ENCODE results near the gene WNT7B.

WNT7B gene

DNA sequence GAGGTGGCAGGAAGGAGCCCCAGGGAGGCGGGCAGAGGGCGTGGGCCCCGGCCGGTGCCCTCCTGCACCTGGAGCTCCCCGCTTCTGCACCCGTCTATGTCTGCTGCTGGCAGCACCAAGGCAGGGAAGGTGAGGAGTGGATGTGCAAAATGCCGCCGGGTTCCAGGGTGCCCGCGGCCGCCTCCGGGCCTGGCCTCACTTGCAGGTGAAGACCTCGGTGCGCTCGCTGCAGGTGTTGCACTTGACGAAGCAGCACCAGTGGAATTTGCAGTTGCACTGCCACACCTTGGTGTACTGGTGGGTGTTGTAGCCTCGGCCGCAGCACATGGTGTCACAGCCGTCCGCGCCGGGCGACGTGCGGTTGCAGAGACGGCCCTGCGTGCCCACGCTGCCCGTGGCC lies 54.3 kb downstream of the WNT7B start:
- DNase-seq: no peak

DNA sequence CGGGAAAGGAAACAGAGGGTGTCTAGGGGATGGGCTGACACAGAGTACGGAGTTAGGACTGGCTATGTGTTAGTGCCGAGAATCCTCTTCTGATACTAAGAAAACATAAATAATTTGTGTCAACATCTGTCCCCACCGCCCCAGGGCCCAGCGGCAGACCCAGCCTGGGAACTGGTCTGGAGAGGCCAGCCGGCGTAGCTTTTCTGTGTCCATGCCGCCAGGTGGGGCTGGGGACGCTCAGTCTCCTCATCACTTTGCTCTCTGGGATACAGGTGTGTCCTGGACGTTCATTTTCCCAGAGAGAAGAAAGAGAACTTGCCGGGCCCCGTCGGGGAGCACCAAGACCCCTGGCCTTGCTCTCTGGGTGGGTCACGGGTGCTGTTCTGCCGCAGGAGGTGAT lies 54.7 kb downstream of the WNT7B start:
- no peak for DNase-seq

DNA sequence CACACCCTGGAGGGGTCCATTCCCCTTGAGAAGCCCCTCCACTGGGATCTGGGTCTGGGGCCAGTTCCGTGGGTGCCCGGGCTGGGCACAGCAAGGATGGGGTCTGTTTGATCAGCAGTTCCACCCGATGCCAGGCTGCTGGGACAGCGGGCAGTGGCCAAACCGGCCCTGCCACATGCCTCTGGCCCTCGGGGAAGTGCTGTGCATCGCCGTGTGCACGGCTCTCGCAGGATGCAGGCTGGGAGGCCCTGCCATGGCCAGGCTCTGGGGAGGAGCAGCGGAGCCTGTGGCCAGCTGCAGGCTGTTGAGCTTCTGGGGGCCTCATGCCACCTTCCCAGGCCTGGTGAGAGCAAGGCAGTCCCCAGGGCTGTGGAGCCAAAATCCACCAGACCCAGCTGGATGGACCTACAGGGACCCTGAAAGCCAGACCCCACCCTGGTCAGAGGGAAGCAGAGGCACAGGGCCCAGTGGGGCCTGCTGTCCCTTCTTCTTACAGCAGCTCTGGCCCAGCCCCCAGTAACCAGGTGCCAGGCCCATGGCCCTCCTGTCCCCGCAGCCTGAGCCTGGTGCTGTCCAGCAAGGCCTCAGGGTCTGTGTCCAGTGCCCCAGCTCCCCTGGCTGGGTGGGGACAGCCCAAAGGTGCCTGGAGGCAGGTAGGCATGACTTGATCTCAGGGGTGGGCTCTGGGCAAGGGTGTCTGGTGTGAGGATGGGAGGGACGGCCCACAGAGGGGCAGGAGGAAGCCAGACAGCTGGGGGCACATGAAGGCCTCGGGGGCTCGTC lies 57.3 kb downstream of the WNT7B start:
- DNase-seq: no peak

DNA sequence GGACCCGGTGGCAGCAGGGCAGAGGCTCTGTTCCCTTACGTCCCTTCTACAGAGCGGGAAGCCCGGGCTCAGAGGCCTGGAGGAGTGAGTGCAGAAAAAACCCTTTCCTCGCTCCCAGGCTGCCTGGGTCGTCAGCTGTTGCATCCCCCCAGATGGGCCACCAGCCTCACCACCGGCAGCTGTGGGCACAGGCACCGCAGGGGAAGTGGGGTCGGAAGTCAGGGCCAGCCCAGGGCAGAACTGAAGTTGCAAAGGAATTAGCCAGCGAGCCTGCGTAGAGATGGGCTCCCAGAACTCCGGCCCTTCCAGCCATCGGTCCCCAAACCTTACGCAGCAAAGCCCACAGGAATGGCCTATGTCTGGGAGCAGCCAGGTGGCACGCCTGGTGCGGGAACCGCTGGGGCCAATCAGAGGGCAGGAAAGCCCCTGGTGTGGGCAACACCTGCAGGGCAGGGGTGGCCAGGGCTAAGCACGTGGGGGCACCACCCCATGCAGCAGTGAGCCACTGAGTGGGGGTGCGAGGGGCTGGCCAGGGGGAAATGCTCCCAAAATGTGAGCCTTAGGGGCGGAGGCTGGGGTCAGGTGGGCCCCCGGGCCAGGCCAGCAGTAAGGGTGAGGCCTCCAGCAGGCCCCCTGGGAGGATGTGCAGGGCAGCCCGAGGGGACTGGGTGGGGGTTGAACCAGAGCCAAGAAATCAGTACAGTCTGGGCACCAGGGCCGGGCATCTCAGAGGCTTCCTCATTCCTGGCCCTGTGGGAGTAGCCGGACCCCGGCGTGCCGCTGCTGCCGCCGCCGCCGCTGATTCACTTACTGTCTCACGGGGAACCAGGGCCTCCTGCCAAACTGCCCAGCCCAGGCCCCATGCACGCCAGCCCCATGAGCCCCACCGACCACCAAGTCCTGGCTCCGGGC lies 58.2 kb downstream of the WNT7B start:
- no peak for DNase-seq

DNA sequence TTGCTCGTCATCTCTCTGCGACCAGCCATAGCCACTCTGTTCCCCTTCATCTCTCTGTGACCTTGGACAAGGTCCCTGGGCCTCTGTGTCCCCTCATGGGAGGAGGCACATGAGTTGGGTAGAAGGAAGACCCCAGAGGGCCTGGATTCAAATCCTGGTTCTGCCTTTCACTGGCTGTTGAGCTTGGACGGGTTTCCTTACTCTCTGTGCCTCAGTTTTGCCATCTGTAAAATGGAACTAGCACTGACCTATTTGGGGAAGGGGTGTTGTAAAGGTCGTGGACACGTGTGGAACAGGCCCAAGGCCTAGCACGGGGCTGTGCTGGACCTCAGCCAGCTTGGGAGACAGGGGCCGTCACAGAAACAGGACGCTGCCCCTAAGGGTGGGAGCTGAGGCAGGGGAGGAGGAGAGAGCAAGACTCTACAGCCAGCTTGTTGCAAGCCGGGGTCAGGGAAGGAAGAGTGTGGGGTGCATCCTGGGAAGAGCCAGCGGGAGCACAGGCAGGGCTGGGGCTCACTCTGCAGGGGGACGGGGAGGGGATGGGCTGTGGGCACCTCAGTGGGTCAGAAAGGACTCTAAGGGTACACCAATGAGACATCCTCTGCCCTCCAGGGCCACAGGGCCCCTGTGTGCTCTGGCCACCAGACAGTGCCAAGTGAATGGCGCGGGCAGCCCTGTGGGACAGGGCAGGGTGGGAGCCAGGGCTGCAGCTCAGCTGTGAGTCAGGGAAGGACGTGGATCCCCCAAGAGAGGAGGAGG lies 59.1 kb downstream of the WNT7B start:
- no peak for DNase-seq

DNA sequence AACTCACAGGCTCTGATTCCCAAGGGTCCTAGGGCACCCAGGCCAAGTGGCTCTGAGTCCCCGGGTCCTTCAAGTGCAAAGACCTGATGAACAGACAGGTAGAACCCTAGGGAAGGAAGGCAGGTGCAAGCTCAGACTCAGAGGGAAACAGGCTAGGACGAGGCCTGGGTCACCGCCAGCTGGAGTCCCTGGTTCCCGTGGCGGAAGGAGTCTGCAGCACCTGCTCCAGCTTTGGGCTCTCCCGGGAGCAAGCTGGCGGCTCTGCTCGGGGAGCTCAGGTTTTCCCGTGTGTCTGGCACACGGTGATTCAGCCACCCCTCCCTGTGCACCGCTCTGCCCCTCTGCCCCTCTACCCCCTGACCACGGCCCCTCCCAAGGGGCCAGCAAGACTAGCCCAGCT lies 59.8 kb downstream of the WNT7B start:
- no peak for DNase-seq

DNA sequence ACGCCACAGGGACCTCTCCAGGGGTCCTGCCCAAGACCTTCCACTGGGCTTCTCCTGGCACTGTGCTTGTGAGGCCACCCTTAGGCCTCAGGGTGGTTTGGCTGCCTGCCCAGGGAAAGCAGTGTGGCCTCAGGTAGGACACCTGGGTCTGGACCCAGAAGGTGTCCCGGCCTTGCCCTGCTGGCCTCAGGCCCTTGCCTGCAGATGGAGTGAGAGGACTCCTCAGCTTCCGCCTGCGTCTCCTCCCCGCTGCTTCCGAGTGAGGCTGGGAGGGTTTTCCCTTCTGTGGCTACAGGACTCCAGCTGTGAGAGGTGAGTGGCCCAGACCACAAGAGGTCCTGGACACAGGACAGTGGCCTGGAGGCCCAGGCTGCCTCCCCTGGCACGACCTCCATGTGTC lies 60.4 kb downstream of the WNT7B start:
- no peak for DNase-seq

DNA sequence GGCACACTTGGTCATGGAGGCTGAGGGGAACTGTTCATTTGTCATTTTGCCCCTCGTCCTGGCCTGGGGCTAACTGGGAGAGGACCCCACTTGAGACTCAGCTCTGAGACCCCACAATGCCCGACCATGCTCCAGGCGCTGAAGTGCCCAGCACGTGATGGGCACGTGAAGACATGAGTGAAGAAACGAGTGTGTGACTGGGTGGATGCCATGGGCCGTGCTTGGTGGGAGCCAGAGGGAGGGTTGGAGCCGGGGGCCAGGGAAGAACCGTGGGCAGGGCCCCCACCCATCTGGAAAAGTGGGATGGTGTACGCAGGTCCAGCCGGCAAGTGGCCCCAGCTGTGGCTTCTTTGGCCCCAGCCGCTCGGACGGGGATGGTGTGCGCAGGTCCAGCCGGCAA lies 61.1 kb downstream of the WNT7B start:
- no peak for DNase-seq

DNA sequence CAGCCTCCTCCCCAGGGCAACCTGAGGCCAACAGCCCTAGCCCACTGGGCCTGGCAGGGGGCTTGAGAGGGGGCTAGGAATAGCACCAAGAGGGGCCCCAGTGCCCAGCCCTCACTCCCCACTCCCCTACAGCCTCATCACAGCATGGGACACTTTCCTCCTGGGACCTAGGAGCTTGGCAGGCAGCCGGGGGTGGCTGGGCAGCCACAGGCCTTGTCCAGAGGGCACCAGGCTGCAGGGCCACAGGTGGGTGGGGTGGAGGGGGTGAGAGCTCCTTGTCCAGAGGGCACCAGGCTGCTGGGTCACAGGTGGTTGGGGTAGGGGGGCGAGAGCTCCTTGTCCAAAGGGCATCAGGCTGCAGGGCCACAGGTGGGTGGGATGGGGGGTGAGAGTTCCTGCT lies 61.8 kb downstream of the WNT7B start:
- DNase-seq: no peak

DNA sequence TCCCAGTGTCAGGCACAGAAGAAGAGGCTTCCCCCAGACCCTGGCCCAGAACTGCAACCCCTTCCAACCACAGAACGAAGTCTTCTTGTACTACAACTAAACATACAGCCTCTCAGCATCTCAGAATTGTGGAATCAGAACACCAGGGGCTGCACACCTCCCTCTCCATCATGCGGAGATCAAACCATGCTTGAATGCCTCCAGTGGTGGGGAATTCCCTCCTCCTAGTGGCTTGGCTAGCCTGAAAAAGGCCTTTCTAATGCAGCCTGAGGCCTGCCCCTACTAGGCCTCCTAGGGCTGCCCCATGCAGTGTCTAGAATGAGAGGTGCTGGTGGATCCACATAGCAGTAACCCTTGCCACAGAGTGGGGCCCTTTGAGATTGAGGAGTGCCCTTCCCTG lies 62.7 kb downstream of the WNT7B start:
- DNase-seq: no peak

DNA sequence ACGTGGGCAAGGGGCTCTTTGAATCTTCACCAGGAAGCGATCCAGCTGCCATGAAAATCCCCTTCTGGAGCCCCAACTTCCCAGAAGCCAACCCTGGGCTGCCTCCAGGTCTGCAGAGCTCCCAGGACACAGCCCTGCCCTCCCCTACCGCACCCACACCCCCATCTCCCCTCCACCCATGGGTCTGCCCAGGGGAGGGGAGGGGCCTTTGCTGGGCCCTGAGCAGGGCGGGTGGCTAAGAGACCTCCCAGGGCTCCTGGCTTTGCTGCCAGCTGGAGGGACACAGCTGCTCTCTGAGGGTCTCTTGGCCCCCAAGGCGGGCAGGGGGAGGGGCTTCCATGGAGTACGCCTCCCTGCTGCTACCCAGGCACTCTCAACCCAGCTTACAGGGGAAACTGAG lies 64.1 kb downstream of the WNT7B start:
- no peak for DNase-seq

DNA sequence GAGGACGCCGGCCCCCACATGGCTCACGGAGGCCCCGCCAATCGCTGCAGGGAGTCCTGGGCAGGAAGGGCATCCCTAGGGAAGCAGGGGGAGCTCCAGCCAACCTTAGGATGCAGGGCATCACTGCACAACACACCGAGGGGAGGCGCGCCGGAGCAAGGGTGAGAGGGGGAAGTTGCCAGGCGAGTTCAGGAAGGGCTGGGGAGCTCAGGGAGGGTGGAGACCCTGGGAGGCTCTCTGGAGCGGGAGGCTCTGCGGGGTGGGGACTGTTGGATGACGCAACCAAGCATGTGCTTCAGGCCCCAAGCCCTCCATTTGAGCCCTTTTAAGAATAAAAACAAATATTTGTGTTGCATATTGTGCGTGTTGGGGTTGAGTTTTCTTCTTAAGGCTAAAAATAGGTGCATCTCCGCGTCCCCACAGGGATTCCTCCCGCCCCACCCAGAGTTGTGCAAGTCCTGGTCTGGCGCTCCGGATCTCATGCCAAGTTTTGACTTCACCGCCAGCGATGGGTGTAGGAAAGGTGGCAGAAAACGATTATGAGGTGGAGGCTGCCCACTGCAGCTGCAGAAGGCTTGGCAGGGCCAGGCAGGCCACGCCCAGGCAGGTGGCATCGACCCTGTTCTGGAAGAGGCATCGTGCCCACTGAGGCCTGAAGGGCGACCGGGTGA lies 65.2 kb downstream of the WNT7B start:
- DNase-seq: no peak

DNA sequence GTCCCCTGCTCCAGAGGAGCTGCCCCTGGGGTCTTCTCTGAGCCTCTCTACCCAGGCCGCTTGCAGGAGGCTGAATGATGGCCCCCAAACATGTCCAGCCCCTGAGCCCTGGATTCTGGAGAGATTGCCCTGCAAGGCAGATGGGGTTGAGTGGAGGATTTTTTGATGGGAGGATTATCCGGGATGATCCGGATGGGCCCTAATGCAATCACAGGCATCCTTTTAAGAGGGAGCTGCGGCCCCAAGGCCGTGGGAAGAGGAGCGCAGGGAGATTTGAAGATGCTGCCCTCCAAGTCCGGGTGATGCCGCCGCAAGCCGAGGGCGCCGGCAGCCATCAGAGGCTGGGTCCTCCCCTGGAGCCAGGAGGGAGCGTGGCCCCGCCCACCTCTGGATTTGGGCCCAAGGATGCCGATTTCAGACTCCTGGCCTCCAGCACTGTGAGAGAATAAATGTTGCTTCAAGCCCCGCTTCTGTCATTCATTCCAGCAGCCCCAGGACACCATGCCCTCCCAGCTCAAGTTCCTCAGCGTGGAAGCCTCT lies 66.0 kb downstream of the WNT7B start:
- DNase-seq: no peak

DNA sequence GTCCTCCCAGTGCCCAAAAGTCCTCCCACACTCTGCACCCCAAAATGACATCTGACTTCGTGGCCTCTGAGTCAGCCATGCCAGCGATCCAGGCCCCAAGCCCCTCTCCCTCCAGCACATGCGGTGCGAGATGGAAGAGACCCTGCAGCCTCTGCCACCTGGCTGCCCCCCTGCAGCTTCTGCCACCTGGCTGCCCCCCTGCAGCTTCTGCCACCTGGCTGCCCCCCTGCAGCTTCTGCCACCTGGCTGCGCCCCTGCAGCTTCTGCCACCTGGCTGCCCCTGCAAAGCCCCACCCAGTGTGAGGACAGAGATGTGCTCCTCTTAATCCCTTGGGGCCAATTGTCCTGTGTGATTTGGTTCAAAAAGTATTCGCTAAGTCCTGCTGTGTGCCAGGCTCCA lies 68.0 kb downstream of the WNT7B start:
- DNase-seq: no peak

DNA sequence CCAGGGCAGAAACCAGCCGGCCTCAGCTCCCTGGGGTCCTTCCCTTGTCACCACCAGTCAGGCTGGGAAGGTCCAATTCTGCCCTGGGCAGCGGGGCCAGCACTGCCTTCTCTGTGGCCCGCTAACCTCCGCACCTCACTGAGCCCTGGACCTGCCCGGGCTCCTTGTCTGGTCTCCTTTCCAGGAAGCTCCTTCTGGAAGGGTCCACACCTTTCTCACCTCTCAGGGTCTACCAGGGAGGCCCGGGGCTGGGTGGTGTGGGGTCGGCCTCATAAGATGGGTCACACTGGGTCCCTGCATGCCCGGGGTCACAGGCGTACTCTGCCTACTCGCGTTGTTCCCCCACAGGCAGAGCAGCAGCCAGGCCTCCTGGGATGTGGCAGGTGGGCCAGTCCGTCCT lies 69.0 kb downstream of the WNT7B start:
- no peak for DNase-seq

DNA sequence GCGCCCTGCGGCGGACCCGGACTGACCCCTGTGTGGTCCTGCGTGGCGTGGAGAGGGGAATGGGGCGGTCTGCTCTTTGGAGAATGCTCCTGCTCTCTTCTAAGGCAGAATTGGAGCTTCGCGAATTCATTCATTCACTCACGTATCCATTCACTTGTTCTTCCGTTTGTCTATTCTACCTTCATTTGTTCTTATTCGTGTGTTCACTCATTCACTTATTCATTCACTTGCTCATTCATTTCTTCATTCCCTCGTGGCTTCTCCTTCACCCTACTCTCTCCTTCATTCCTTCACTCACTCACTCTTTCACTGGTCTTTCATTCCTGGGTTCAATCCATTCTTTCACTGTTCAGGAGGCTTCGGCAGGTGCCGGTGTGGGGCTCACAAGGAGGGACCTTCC lies 69.6 kb downstream of the WNT7B start:
- DNase-seq: no peak

DNA sequence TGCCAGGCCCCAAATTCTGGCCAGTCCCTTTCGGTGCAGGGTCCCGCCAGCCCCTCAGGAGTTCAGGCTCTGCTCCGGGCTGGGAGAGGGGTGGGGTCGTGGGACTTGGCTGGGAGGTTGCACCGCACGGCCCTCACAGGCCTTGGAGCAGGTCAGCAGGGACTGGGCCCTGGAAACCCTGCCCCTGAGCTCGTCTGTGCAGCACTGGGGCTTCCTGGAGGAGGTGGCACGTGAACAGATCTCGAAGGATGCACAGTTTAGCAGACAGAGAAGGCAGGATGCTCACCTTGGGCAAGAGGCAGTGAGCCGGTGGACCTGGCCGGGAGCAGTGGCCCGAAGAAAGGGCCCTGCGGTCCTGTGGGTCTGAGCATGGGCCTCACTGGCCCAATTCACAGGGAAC lies 70.0 kb downstream of the WNT7B start:
- no peak for DNase-seq

DNA sequence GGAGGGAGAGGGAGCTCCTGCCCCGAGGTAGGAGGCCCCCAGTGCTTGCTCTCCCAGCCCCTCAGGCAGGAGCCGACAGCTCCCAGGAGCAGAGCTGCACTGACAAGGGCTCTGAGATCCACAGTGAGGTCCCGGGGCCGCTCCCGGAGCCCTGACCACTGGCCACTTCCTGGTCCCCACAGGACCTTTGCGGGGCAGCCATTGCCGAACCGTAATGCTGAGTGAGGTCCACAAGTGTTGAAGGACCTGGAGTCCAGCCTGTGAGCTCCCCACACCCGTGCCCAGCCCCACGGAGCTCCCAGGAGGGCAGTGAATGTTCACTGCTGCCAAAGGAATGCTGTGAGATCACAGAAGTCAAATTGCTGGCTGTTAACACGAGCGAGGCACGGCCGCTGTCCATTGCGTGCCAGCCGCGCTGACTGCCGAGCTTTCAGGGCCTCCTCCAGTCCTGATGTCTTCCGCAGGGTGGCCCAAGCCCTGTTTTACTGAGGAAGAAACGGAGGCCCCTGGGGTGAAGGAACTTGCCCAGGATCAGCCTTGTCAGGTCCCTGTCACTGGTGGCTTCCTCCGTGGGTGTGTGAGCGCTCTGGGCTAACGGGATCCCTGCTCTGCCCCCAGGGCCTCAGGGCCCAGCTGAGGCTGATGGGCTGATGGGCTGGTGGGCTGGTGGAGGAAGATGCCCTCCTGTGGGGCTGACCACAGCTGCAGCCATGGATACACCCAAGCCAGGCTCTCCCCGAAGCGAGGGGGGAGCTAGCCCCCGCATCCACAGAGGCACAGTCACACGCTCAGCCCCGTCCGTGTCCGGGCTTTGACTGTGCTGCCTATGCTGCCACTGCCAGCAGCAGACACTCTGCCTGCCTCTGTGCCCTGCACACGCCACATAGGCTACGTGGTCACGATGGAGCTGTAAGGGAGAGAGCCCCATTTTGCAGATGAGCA lies 70.8 kb downstream of the WNT7B start:
- DNase-seq: no peak

DNA sequence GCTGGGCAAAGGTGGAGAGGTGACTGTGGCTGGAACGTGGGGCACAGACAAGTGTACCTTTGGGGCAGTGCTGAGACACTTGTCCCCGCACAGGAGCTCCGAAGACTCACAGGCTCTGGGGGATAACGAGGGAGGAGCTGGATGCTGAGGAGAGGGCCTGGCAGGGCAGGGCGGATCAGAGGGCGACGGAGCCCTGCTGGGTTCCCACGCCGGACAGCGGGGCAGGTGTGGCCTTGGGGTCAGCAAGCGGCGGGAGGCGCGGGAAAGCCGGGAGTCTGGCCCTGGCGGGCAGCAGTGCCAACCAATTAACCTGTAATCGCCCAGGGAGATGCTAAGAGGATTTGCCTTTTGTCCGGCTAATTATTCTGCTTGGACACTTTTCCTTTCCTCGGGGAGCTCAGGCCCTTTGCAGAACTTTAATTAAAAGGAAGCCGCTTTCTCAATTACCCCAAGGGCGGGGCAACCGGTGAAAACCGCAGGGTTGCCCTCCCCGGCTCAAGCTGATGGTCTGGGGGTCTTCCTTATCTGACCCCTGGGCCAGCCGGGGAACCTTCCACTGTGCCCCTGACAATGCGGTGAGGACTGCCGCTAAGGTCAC lies 71.5 kb downstream of the WNT7B start:
- DNase-seq: no peak

DNA sequence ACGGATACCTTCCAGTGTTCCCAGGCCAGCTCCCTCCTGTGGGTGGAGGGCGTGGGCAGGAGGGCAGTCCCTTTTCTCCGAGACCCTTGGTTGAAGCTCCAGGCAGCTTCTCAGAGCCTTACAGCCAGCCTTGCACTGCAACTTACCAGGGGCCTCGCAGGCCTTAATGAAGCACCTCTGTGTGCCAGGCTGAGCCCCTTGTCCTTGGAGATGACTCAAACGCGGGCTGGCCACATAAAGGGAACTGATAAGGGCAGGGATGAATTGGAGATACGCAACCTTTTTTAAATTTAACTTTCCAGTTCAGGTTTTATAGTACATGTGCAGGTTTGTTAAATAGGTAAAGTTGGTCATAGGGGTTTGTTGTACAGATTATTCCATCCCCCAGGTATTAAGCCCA lies 72.7 kb downstream of the WNT7B start:
- DNase-seq: no peak

Data from islet precursor cell (in vitro differentiated cells).